A549 (cell line): ENCODE data around the gene ZBP1. TPM values are rescaled to one million over a fixed set of nuclear protein-coding genes. Genes with fewer than 3 reads are reported as not detected.

Source experiments
- ATAC-seq, 2 experiments: fragments of 200-7000 bp in 1 of 2; fragments of >200 bp in 1 of 2; cut with Nextera tagmentation in 1 of 2; cut with Tn5 transposase in 1 of 2; 3 replicates each; pipeline versions ENCODE4 v1.8.0 to v1.9.1; 2018 to 2020; ENCODE audit warnings: mild to moderate bottlenecking in 1 of 2, moderate library complexity in 1 of 2
- CTCF ChIA-PET: fragments of 300-600 bp; sonication (Branson Sonifier 250); formaldehyde crosslinking; extraction: SDS; loops from one replicate; lab custom pipeline; 2021; ENCODE audit warnings: antibody characterized with exemption, inconsistent platforms; lab: Yijun Ruan, JAX
- POLR2A ChIA-PET: fragments of 350-600 bp; formaldehyde crosslinking; extraction: SDS; loops from one replicate; lab custom pipeline; 2021; ENCODE audit warnings: antibody characterized with exemption, inconsistent platforms; lab: Yijun Ruan, JAX
- DNase-seq, 2 experiments: peaks; one replicate each; pipeline versions ENCODE4 v3.0.0 to v3.0.0-alpha.2; 2011 to 2016; ENCODE audit warnings: low read depth in 1 of 2, low spot score in 1 of 2
- FAIRE-seq: peaks from 2 replicates; lab custom pipeline; 2011; peaks lifted over from hg19 to GRCh38; lab: Jason Lieb, UNC
- H3K27ac ChIP-seq, 2 experiments: fragments of >200 bp; sonication (Bioruptor Twin); formaldehyde crosslinking; 3 replicates each; pipeline ENCODE4 v1.5.1; 2016 to 2017
- H3K4me1 ChIP-seq: fragments of >200 bp; sonication (Bioruptor Twin); formaldehyde crosslinking; 3 replicates; pipeline ENCODE4 v1.6.1; 2016
- H3K4me2 ChIP-seq: fragments of >200 bp; sonication (Bioruptor Twin); formaldehyde crosslinking; 3 replicates; pipeline ENCODE4 v1.6.1; 2016
- H3K4me3 ChIP-seq: fragments of >200 bp; sonication (Bioruptor Twin); formaldehyde crosslinking; 3 replicates; pipeline ENCODE4 v1.5.1; 2016
- H3K9me3 ChIP-seq: fragments of >200 bp; sonication (Bioruptor Twin); formaldehyde crosslinking; 3 replicates; pipeline ENCODE4 v1.6.1; 2016
- CBX2 ChIP-seq: fragments of 200-600 bp; sonication (generic); IDR thresholded peaks from 2 replicates; pipeline ENCODE4 v1.6.1; 2016; ENCODE audit warnings: low read depth, mild to moderate bottlenecking, borderline replicate concordance
- EHF ChIP-seq: fragments of 250-450 bp; sonication (Bioruptor Pico); IDR thresholded peaks from 2 replicates; pipeline ENCODE4 v1.5.0; 2020; ENCODE audit warnings: mild to moderate bottlenecking
- EP300 ChIP-seq, 2 experiments: fragments of >200 bp; sonication (Bioruptor Twin); formaldehyde crosslinking; IDR thresholded peaks; 2 replicates in 1 of 2; 3 replicates in 1 of 2; pipeline ENCODE4 v1.6.1; 2016 to 2017
- FOXS1 ChIP-seq: fragments of 250-450 bp; sonication (Bioruptor Pico); IDR thresholded peaks from 2 replicates; pipeline ENCODE4 v1.5.0; 2020; ENCODE audit warnings: mild to moderate bottlenecking, moderate library complexity
- JUN ChIP-seq, 2 experiments: fragments of >200 bp; sonication (Bioruptor Twin); formaldehyde crosslinking; IDR thresholded peaks; 2 replicates in 1 of 2; 3 replicates in 1 of 2; pipeline ENCODE4 v1.6.1; 2016 to 2017
- JUNB ChIP-seq: fragments of >200 bp; sonication (Bioruptor Twin); formaldehyde crosslinking; IDR thresholded peaks from 2 replicates; pipeline ENCODE4 v1.6.1; 2016
- MAZ ChIP-seq: fragments of 150-350 bp; IDR thresholded peaks from 2 replicates; pipeline ENCODE4 v1.6.1; 2014; ENCODE audit warnings: antibody characterized with exemption, low read depth, low read length, borderline replicate concordance
- NFE2L2 ChIP-seq: fragments of 150-350 bp; conservative IDR thresholded peaks from 2 replicates; pipeline ENCODE4 v1.6.1; 2014; ENCODE audit warnings: low read length
- PBX3 ChIP-seq: IDR thresholded peaks from 2 replicates; pipeline ENCODE4 v1.6.1; 2012
- REST ChIP-seq: fragments of 200-600 bp; sonication (generic); IDR thresholded peaks from 2 replicates; pipeline ENCODE4 v1.6.1; 2016; ENCODE audit warnings: antibody characterized with exemption, mild to moderate bottlenecking, moderate library complexity
- RFX5 ChIP-seq: fragments of 450-650 bp; IDR thresholded peaks from 2 replicates; pipeline ENCODE4 v1.7.1; 2014; ENCODE audit warnings: antibody characterized with exemption, mild to moderate bottlenecking, moderate library complexity
- TFCP2L1 ChIP-seq: fragments of 250-450 bp; sonication (Bioruptor Pico); IDR thresholded peaks from 2 replicates; pipeline ENCODE4 v1.5.0; 2021; ENCODE audit warnings: mild to moderate bottlenecking
- TP53 ChIP-seq: fragments of 250-450 bp; sonication (Bioruptor Pico); IDR thresholded peaks from 2 replicates; pipeline ENCODE4 v1.5.0; 2021; ENCODE audit warnings: mild to moderate bottlenecking, moderate library complexity
- ZC3H11A ChIP-seq: fragments of 450-650 bp; IDR thresholded peaks from 2 replicates; pipeline ENCODE4 v1.6.1; 2014; ENCODE audit warnings: antibody characterized with exemption, mild to moderate bottlenecking
- ZFP36 ChIP-seq: fragments of 450-650 bp; IDR thresholded peaks from 2 replicates; pipeline ENCODE4 v1.6.1; 2014; ENCODE audit warnings: borderline replicate concordance; ENCODE audit not compliant: partially characterized antibody
- ZNF302 ChIP-seq: fragments of 250-450 bp; sonication (Bioruptor Pico); IDR thresholded peaks from 2 replicates; pipeline ENCODE4 v1.9.0; 2021; ENCODE audit warnings: inconsistent platforms, mild to moderate bottlenecking, moderate library complexity
- ZSCAN20 ChIP-seq: fragments of 250-450 bp; sonication (Bioruptor Pico); IDR thresholded peaks from 2 replicates; pipeline ENCODE4 v1.8.0; 2022; ENCODE audit warnings: mild to moderate bottlenecking, moderate library complexity
- WGBS: methylation state at CpG from one replicate; pipeline ENCODE4 v1.1.6; 2017; ENCODE audit errors: missing lambda C conversion rate; 5-methylcytosine and 5-hydroxymethylcytosine counted together
- polyA plus RNA-seq, 4 experiments: library from polyadenylated mRNA; depleted of rRNA in 3 of 4; stranded (reverse); fragments of >200 nt; fragmentation: RNase III in 1 of 4; extraction: RNeasy Plus Mini Kit Qiagen cat#74134 plus additional on column Dnase treatment in 1 of 4; gene quantifications; 2 replicates in 3 of 4; 3 replicates in 1 of 4; pipeline ENCODE4 v1.2.3, GENCODE V29; 2011 to 2017
- TF ChIP-seq, protein P1 (sequence below): fragments of >200 bp; sonication (Bioruptor Twin); formaldehyde crosslinking; IDR thresholded peaks from 3 replicates; pipeline ENCODE4 v1.6.1; 2016

ZBP1 gene
- polyA plus RNA-seq, 2 of the 4 experiments (the other 2 are of a cell fraction), result 0.05 TPM; not detected in 1

DNA sequence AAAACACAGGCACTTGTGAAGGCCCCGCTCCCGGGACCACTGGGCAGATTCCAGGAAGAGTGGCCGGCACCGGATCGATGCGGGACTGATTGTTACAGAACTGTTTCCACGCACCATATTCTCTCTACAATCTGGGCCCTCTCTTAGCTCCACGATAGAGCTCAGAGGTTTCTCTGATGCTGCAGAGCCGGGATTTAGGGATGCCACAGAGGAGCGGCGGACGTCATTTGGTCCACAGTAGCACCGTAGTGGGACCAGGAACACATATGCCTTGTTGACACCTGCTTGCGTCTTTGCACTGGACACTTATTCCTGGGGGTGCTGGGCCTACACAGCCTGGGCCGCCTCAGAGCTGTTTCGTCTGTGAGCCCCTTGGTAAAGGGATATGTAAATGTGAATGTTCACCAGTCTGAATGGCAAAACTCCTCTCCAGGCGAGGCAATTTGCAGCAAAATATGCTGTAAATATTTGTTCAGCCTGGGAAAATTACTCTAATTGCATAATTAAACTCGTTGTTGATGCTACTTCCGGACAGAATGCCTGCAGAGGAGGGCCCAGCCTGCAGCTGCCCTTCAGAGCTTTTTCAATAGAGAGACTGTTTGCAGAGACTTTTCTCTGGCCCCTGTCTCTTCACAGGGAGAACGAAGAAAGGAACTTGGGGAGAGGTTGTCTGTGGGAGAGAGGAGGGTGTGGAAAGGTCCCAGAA, 49.9 kb downstream of the ZBP1 start:
- no peak for FAIRE-seq
- no peak for DNase-seq
- Histone ChIP-seq H3K27ac (no peak overlapping the region), H3K4me3 (no peak overlapping the region), H3K9me3 (no peaks in the 10 kb centered on the region; the same call in 2 of the 3 replicates), H3K4me2 (no peak overlapping the region), H3K4me1 (no peaks in the 10 kb centered on the region)
- WGBS, result 67% methylated on average over 20 of the region's 20 CpGs
- TF ChIP-seq JUNB (no peak), TFCP2L1 (CRISPR knock-in tag) (no peak), CBX2 (no peak)
- ChIA-PET POLR2A (no interaction called here), CTCF (interaction anchor here (1.1 to 3.3 kb wide), 4 partner anchors 11 to 189 kb away, joined by 3 to 8 read pairs (median 5); no protein-coding TSS in a partner anchor)
- ATAC-seq, result no peak

DNA sequence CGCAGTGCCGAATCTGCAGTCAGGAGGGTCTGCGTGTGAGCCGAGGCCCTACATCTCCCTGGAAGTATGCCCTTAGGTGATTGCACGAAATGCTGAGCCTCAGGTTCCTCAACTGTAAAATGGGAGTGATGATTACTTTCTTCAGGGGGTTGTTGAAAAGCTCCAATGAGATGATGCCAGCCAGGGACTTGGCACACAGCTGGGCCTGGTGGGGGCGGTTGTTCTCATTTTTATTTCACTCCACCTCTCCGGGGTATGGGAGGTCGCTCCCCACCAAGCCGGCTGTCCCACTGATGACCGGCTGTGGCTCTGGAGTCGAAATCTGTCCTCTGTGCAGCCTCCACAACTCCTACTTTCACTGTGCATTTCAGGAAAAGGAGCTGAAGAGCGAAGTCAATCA, 51.3 kb downstream of the ZBP1 start:
- no peak for DNase-seq
- Histone ChIP-seq H3K9me3 (no peaks in the 10 kb centered on the region), H3K4me3 (no peak overlapping the region), H3K4me2 (no peak overlapping the region), H3K4me1 (no peaks in the 10 kb centered on the region), H3K27ac (no peak overlapping the region)
- ATAC-seq, result no peak
- POLR2A ChIA-PET, result no interaction called here
- 66% methylated on average over 12 of the region's 12 CpGs for WGBS
- FAIRE-seq, result no peak
- CTCF ChIA-PET, result interaction anchor here (1.0 to 3.3 kb wide), 4 partner anchors 9 to 187 kb away, joined by 4 to 8 read pairs (median 5); no protein-coding TSS in a partner anchor
- TF ChIP-seq NFE2L2, result no peak
- no peak for TF ChIP-seq MAZ
- TF ChIP-seq, protein P1, sequence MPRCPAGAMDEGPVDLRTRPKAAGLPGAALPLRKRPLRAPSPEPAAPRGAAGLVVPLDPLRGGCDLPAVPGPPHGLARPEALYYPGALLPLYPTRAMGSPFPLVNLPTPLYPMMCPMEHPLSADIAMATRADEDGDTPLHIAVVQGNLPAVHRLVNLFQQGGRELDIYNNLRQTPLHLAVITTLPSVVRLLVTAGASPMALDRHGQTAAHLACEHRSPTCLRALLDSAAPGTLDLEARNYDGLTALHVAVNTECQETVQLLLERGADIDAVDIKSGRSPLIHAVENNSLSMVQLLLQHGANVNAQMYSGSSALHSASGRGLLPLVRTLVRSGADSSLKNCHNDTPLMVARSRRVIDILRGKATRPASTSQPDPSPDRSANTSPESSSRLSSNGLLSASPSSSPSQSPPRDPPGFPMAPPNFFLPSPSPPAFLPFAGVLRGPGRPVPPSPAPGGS, result no peak
- TF ChIP-seq RFX5, result no peak
- no peak for TF ChIP-seq JUNB
- TF ChIP-seq, all 56 proteins: peak for 0

GRCh38 chr20:57568088-57568896, 51.9 kb downstream of the ZBP1 start:
- FAIRE-seq (no peak), ATAC-seq (no peak; a peak in 1 of 6 replicates), DNase-seq (no peak)
- Histone ChIP-seq H3K4me3 (no peak overlapping the region), H3K4me1 (no peaks in the 10 kb centered on the region), H3K27ac (no peak overlapping the region), H3K9me3 (no peaks in the 10 kb centered on the region), H3K4me2 (no peak overlapping the region)
- ChIA-PET CTCF (interaction anchor here (0.6 to 3.3 kb wide), 6 partner anchors 10 to 187 kb away, joined by 3 to 8 read pairs (median 4); no protein-coding TSS in a partner anchor), POLR2A (interaction anchor here (0.6 kb wide), 1 partner anchor 629 kb away, joined by 4 read pairs; no protein-coding TSS in a partner anchor)
- WGBS, result 26% methylated on average over 13 of the region's 13 CpGs
- TF ChIP-seq ZNF302 (CRISPR knock-in tag), result no peak
- no peak for TF ChIP-seq NFE2L2
- TF ChIP-seq EP300 (IDR thresholded peaks at IDR 0.05), result no peak
- TF ChIP-seq ZFP36, result no peak
- no peak for TF ChIP-seq EHF
- TF ChIP-seq JUN (IDR thresholded peaks at IDR 0.05), result no peak
- no peak for TF ChIP-seq REST
- no peak for TF ChIP-seq CBX2
- no peak for TF ChIP-seq ZC3H11A
- no peak for TF ChIP-seq RFX5
- no peak for TF ChIP-seq TP53 (CRISPR knock-in tag)
- TF ChIP-seq ZSCAN20 (CRISPR knock-in tag), result no peak
- no peak for TF ChIP-seq FOXS1
- no peak for TF ChIP-seq PBX3
